Fibroblast of lung (primary cell): ENCODE data around the gene CISH. TPM values are rescaled to one million over a fixed set of nuclear protein-coding genes. Genes with fewer than 3 reads are reported as not detected.
A peak's percentile ranks its signal among the peaks of the same experiment; 100 is the strongest.

Source experiments
- DNase-seq, 2 donors: peaks; one replicate each; pipeline versions ENCODE4 v3.0.0 to v3.0.0-alpha.2; 2010; ENCODE audit warnings: low read depth in 2 of 2
- H2AFZ ChIP-seq: 2 replicates; pipeline ENCODE4 v1.5.1; 2012; ENCODE audit warnings: low read length, control low read depth, inconsistent platforms
- H3K27ac ChIP-seq: 2 replicates; pipeline ENCODE4 v1.5.1; 2011; ENCODE audit warnings: low read length, control low read depth; ENCODE audit not compliant: insufficient read depth
- H3K27me3 ChIP-seq: 2 replicates; pipeline ENCODE4 v1.5.1; 2011; ENCODE audit warnings: mild to moderate bottlenecking, low read length; ENCODE audit not compliant: control insufficient read depth, insufficient read depth
- H3K36me3 ChIP-seq: 2 replicates; pipeline ENCODE4 v1.5.1; 2011; ENCODE audit warnings: low read length; ENCODE audit not compliant: control insufficient read depth, insufficient read depth
- H3K4me1 ChIP-seq: 2 replicates; pipeline ENCODE4 v1.5.1; 2011; ENCODE audit warnings: low read length; ENCODE audit not compliant: control insufficient read depth, insufficient read depth; ENCODE audit errors: extremely low read depth
- H3K4me2 ChIP-seq: 2 replicates; pipeline ENCODE4 v1.5.1; 2011; ENCODE audit warnings: low read length, control low read depth; ENCODE audit not compliant: insufficient read depth; ENCODE audit errors: extremely low read depth
- H3K4me3 ChIP-seq, 4 experiments: fragments of 200-600 bp in 1 of 4; sonication (generic) in 1 of 4; replicated peaks in 1 of 4; 2 replicates each; pipeline ENCODE4 v1.5.1; 2011 to 2016; ENCODE audit warnings: low read length in 4 of 4, low read depth in 3 of 4, mild to moderate bottlenecking in 3 of 4, control low read depth in 2 of 4, inconsistent platforms in 1 of 4, mixed read lengths in 1 of 4; ENCODE audit not compliant: insufficient read depth in 1 of 4; ENCODE audit errors: control extremely low read depth in 1 of 4
- H3K79me2 ChIP-seq: 2 replicates; pipeline ENCODE4 v1.5.1; 2012; ENCODE audit warnings: mild to moderate bottlenecking, low read length, inconsistent platforms; ENCODE audit not compliant: control insufficient read depth, insufficient read depth
- H3K9ac ChIP-seq: 2 replicates; pipeline ENCODE4 v1.5.1; 2011; ENCODE audit warnings: mild to moderate bottlenecking, low read length, control low read depth; ENCODE audit not compliant: insufficient read depth
- H3K9me3 ChIP-seq: 2 replicates; pipeline ENCODE4 v1.5.1; 2012; ENCODE audit warnings: low read depth, low read length; ENCODE audit not compliant: control insufficient read depth, insufficient read depth
- H4K20me1 ChIP-seq: 2 replicates; pipeline ENCODE4 v1.5.1; 2011; ENCODE audit warnings: low read length; ENCODE audit not compliant: control insufficient read depth, insufficient read depth; ENCODE audit errors: extremely low read depth
- CTCF ChIP-seq, 2 donors: IDR thresholded peaks in 1 of 2; conservative IDR thresholded peaks in 1 of 2; 1 replicate in 1 of 2; 2 replicates in 1 of 2; pipeline ENCODE4 v1.5.1; 2011 to 2012; ENCODE audit warnings: low read length in 2 of 2, control low read depth in 1 of 2, inconsistent platforms in 1 of 2, low read depth in 1 of 2, mild to moderate bottlenecking in 1 of 2
- EZH2 ChIP-seq: IDR thresholded peaks from 2 replicates; pipeline ENCODE4 v1.5.1; 2012; ENCODE audit warnings: low read length, control low read depth, mild to moderate bottlenecking; ENCODE audit errors: missing control alignments
- polyA plus RNA-seq, 2 donors: library from polyadenylated mRNA; depleted of rRNA in 1 of 2; stranded (reverse) in 1 of 2; unstranded in 1 of 2; fragments of >200 nt; gene quantifications; 2 replicates each; pipeline ENCODE4 v1.2.1, GENCODE V29; 2011 to 2012; ENCODE audit warnings: missing spikeins in 1 of 2
- total RNA-seq: library from RNA; depleted of rRNA; stranded (reverse); fragments of >200 nt; gene quantifications from 2 replicates; pipeline ENCODE4 v1.2.1, GENCODE V29; 2014

Gene CISH
- total and polyA plus RNA-seq, 2 donors (not counting 1 experiment from before 2014, with no cell fraction given): 0.99 to 1.9 TPM

GRCh38 chr3:50616003-50616769, 4.6 kb upstream of the CISH start:
- H2AFZ ChIP-seq: peak overlapping the region; percentile 87
- TF ChIP-seq CTCF (conservative IDR thresholded peaks at IDR 0.05 in 1 of 2, IDR thresholded peaks at IDR 0.05 in 1 of 2; ENCODE audit: low read depth in 1 of 2, low read length in 2 of 2) (peak; percentile 99 to 100), EZH2 (no peak)
- DNase-seq: peak; percentile 70 to 82
- no peaks in the 10 kb centered on the region for H3K9me3 ChIP-seq
- H3K27me3 ChIP-seq: no peaks in the 10 kb centered on the region
- H3K4me3 ChIP-seq: peak overlapping the region; percentile 47 to 89 (median 65)
- no peaks in the 10 kb centered on the region for H4K20me1 ChIP-seq
- peaks cover 5% of the 10 kb centered on the region for H3K79me2 ChIP-seq
- H3K4me2 ChIP-seq: peak overlapping the region; percentile 88
- no peak overlapping the region for H3K27ac ChIP-seq
- H3K4me1 ChIP-seq: peaks cover 9% of the 10 kb centered on the region
- H3K36me3 ChIP-seq: no peaks in the 10 kb centered on the region
- H3K9ac ChIP-seq: no peak overlapping the region

- Histone ChIP-seq H3K9ac (no peak overlapping the region), H3K79me2 (peaks cover 5% of the 10 kb centered on the region), H3K9me3 (no peaks in the 10 kb centered on the region), H3K4me3 (no peak overlapping the region), H3K4me2 (no peak overlapping the region), H3K27me3 (no peaks in the 10 kb centered on the region), H2AFZ (no peak overlapping the region), H4K20me1 (no peaks in the 10 kb centered on the region), H3K27ac (no peak overlapping the region), H3K4me1 (peaks cover 15% of the 10 kb centered on the region), H3K36me3 (no peaks in the 10 kb centered on the region)
- TF ChIP-seq CTCF (conservative IDR thresholded peaks at IDR 0.05 in 1 of 2, IDR thresholded peaks at IDR 0.05 in 1 of 2; ENCODE audit: low read depth in 1 of 2, low read length in 2 of 2) (no peak), EZH2 (no peak)
- no peak for DNase-seq
Measured at GRCh38 chr3:50615190-50615589, 3.6 kb upstream of the CISH start.

GRCh38 chr3:50612970-50613846, 1.6 kb upstream of the CISH start:
- Histone ChIP-seq H3K79me2 (peaks cover 5% of the 10 kb centered on the region), H3K4me2 (no peak overlapping the region), H4K20me1 (no peaks in the 10 kb centered on the region), H3K36me3 (no peaks in the 10 kb centered on the region), H3K4me1 (peaks cover 15% of the 10 kb centered on the region), H3K9ac (no peak overlapping the region), H3K27ac (no peak overlapping the region), H3K9me3 (no peaks in the 10 kb centered on the region), H3K4me3 (peak overlapping the region in 1 of 4 experiments; percentile 76), H2AFZ (no peak overlapping the region), H3K27me3 (no peaks in the 10 kb centered on the region)
- TF ChIP-seq CTCF (conservative IDR thresholded peaks at IDR 0.05 in 1 of 2, IDR thresholded peaks at IDR 0.05 in 1 of 2; ENCODE audit: low read depth in 1 of 2, low read length in 2 of 2) (no peak), EZH2 (no peak)
- no peak for DNase-seq
